Measurements from ENCODE around the gene PRR20G.

The PRR20G gene

DNA sequence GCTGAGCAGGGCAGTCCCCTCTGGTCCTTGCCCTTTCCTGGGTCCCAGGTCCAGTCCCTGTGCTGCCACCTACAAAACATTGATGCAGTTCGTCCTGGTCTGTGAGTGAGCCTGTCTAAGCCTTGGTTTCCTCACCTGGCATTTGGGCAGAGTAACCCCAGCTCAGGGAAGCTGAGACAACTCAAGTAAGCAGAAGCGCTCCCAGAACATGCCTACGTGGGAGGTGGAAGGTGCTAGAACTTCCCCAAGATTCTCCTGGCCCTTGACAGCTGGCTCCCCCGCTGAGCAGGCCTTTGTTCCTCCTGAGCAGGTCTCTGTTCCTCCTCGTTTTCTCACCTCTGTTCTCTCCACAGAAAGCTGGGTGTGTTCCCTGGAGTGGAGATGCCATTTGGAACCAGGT, 30.5 kb downstream of the PRR20G start:
- no peaks in the 10 kb centered on the region for H3K4me1 ChIP-seq (ENCODE audit: control insufficient read depth in 2 of 2, insufficient read depth in 2 of 2, low read length in 2 of 2)
- H3K27ac ChIP-seq (ENCODE audit: low read depth in 2 of 2, low read length in 2 of 2): no peak overlapping the region
- peaks cover 0 to under 1% of the 10 kb centered on the region in 2 donors for H3K27me3 ChIP-seq (ENCODE audit: control insufficient read depth in 2 of 2, insufficient read depth in 2 of 2, low read length in 2 of 2)
- H3K9me3 ChIP-seq (ENCODE audit: control insufficient read depth in 2 of 2, low read length in 2 of 2): no peaks in the 10 kb centered on the region
- H3K9ac ChIP-seq (ENCODE audit: low read depth in 1 of 2, low read length in 2 of 2): no peak overlapping the region
- no peaks in the 10 kb centered on the region for H3K36me3 ChIP-seq (ENCODE audit: control insufficient read depth in 2 of 2, insufficient read depth in 2 of 2, low read length in 2 of 2)
- no peak overlapping the region for H3K4me3 ChIP-seq (ENCODE audit: low read length in 2 of 2)

DNA sequence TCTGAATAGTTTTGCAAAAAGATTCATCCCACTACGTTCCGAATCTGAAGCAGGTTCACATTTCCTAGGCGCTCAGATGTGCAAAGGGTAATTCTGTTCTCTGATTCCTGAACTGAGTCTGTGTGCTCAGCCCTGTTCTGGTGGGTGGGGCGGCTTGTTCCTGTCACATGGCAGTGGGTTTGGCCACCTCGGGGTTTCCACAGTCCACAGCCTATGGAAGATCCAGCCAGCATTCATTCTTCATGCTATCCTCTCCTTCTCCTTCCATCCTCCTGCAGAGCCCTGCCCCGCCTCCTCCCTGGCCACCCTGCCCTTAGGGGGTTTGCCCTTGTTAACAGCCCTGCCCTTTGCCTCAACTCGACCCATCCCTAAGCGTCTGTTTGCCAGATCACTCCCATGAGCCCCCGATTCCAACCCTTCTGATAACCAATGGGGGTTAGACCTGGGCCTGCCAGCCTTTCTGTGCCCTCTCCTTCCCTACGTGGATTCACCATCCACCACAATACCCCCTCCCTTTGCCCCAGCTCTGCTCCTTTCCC, 31.0 kb downstream of the PRR20G start:
- Histone ChIP-seq H3K9me3 (ENCODE audit: control insufficient read depth in 2 of 2, low read length in 2 of 2) (no peaks in the 10 kb centered on the region), H3K27ac (ENCODE audit: low read depth in 2 of 2, low read length in 2 of 2) (no peak overlapping the region), H3K36me3 (ENCODE audit: control insufficient read depth in 2 of 2, insufficient read depth in 2 of 2, low read length in 2 of 2) (no peaks in the 10 kb centered on the region), H3K9ac (ENCODE audit: low read depth in 1 of 2, low read length in 2 of 2) (no peak overlapping the region), H3K4me3 (ENCODE audit: low read length in 2 of 2) (no peak overlapping the region), H3K4me1 (ENCODE audit: control insufficient read depth in 2 of 2, insufficient read depth in 2 of 2, low read length in 2 of 2) (no peaks in the 10 kb centered on the region), H3K27me3 (ENCODE audit: control insufficient read depth in 2 of 2, insufficient read depth in 2 of 2, low read length in 2 of 2) (peaks cover 0 to 4% of the 10 kb centered on the region in 2 donors)

DNA sequence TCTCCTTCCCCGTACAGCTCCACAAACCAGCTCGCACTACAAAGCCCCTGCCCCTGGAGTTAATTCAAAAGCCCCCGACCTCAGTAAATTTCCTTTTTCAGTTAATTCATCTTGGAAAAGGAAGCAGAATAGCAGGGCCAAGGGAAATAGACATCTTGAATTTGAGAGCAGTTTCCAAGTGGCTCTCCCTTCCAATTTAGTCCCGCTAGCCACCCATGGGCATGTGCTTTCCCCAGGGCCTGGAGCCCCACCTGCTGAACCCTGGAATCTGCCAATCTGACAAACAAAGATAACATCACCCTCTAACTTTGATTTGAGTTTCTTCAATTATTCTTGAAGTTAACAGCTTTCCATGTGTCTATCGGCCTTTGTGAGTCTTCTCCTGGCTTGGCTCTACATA, 31.7 kb downstream of the PRR20G start:
- Histone ChIP-seq H3K27ac (ENCODE audit: low read depth in 2 of 2, low read length in 2 of 2) (no peak overlapping the region), H3K4me3 (ENCODE audit: low read length in 2 of 2) (no peak overlapping the region), H3K27me3 (ENCODE audit: control insufficient read depth in 2 of 2, insufficient read depth in 2 of 2, low read length in 2 of 2) (peaks cover 0 to 4% of the 10 kb centered on the region in 2 donors), H3K9me3 (ENCODE audit: control insufficient read depth in 2 of 2, low read length in 2 of 2) (no peaks in the 10 kb centered on the region), H3K36me3 (ENCODE audit: control insufficient read depth in 2 of 2, insufficient read depth in 2 of 2, low read length in 2 of 2) (no peaks in the 10 kb centered on the region), H3K4me1 (ENCODE audit: control insufficient read depth in 2 of 2, insufficient read depth in 2 of 2, low read length in 2 of 2) (no peaks in the 10 kb centered on the region), H3K9ac (ENCODE audit: low read depth in 1 of 2, low read length in 2 of 2) (no peak overlapping the region)

DNA sequence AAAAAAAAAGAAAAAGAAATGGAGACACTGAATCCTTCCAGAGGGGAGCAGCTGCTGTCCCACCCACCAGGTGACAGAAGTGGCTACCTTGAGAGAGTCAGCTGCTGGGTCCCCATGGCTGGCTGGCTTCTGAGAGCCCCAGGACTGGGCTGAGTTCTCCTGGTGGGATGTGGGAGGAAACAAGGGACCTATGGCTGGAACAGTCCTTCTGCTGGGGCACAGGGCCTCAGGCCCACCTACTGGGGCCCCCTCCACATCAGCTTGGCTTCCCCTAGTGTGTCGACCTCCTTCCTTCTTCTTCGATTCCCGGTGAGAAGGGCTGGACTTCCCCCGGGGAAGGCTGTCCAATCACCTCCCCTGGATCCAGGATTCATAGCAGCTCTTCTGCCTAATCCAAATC, 32.3 kb downstream of the PRR20G start:
- Histone ChIP-seq H3K9me3 (ENCODE audit: control insufficient read depth in 2 of 2, low read length in 2 of 2) (no peaks in the 10 kb centered on the region), H3K4me1 (ENCODE audit: control insufficient read depth in 2 of 2, insufficient read depth in 2 of 2, low read length in 2 of 2) (no peaks in the 10 kb centered on the region), H3K4me3 (ENCODE audit: low read length in 2 of 2) (no peak overlapping the region)

DNA sequence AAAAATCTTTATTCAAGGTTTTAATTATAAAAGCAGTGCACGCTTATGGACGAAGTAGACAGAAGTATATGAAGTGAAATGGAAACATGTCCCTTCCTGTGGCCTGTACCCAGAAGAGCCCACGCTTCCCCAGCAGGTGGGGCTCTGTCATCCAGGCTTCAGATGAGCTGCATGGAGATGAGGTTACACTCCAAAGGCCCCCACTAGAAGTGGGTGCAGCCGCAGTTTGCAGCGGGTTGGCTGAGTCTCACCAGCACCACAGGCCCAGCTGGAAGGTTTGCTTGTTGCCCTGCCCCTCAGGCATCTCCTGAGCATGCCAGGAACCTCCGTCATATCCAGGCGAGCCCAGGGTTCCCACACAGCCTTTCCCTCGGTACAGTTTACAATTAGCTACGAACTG, 33.1 kb downstream of the PRR20G start:
- H3K27ac ChIP-seq (ENCODE audit: low read depth in 2 of 2, low read length in 2 of 2): no peak overlapping the region
- no peak overlapping the region for H3K4me3 ChIP-seq (ENCODE audit: low read length in 2 of 2)
- no peak overlapping the region for H3K9ac ChIP-seq (ENCODE audit: low read depth in 1 of 2, low read length in 2 of 2)
- H3K27me3 ChIP-seq (ENCODE audit: control insufficient read depth in 2 of 2, insufficient read depth in 2 of 2, low read length in 2 of 2): peaks cover 0 to 4% of the 10 kb centered on the region in 2 donors
- H3K9me3 ChIP-seq (ENCODE audit: control insufficient read depth in 2 of 2, low read length in 2 of 2): no peaks in the 10 kb centered on the region
- H3K36me3 ChIP-seq (ENCODE audit: control insufficient read depth in 2 of 2, insufficient read depth in 2 of 2, low read length in 2 of 2): no peaks in the 10 kb centered on the region
- no peaks in the 10 kb centered on the region for H3K4me1 ChIP-seq (ENCODE audit: control insufficient read depth in 2 of 2, insufficient read depth in 2 of 2, low read length in 2 of 2)

More for the DNA sequence above, 32.3 kb downstream of the PRR20G start:
- no peak overlapping the region for H3K9ac ChIP-seq (ENCODE audit: low read depth in 1 of 2, low read length in 2 of 2)
- peaks cover 0 to 4% of the 10 kb centered on the region in 2 donors for H3K27me3 ChIP-seq (ENCODE audit: control insufficient read depth in 2 of 2, insufficient read depth in 2 of 2, low read length in 2 of 2)
- no peak overlapping the region for H3K27ac ChIP-seq (ENCODE audit: low read depth in 2 of 2, low read length in 2 of 2)
- no peaks in the 10 kb centered on the region for H3K36me3 ChIP-seq (ENCODE audit: control insufficient read depth in 2 of 2, insufficient read depth in 2 of 2, low read length in 2 of 2)

DNA sequence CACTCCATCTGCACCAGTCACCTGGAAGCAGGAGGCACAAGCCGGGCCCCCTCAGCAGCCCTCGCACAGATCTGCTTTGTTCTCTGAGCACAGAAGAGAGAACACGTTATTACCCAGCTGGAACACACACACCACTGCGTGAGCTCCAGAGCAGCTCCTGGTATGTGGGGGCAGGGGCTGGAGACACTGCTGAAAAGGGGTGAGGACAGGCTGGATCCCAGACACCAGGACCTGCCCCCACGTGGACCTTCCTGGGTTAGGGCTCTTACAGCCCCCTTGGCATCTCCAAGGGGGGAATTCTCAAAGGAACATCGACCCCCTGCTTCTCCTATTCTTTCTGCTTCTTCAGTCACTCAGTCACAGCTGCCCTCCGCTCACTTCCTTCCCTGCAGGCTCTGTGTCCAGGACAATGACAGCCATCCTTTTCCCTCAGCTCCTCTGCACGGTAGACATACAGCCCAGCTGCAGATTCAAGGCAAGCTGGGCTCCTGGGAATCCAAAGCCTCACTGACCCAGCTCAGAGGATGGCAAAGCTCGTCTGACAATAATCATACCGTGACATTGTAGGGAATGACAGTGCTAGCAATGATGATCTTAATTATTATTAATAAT, 33.7 kb downstream of the PRR20G start:
- Histone ChIP-seq H3K4me3 (ENCODE audit: low read length in 2 of 2) (no peak overlapping the region), H3K27ac (ENCODE audit: low read depth in 2 of 2, low read length in 2 of 2) (no peak overlapping the region), H3K9me3 (ENCODE audit: control insufficient read depth in 2 of 2, low read length in 2 of 2) (no peaks in the 10 kb centered on the region), H3K9ac (ENCODE audit: low read depth in 1 of 2, low read length in 2 of 2) (no peak overlapping the region), H3K27me3 (ENCODE audit: control insufficient read depth in 2 of 2, insufficient read depth in 2 of 2, low read length in 2 of 2) (peaks cover 0 to 4% of the 10 kb centered on the region in 2 donors), H3K36me3 (ENCODE audit: control insufficient read depth in 2 of 2, insufficient read depth in 2 of 2, low read length in 2 of 2) (no peaks in the 10 kb centered on the region), H3K4me1 (ENCODE audit: control insufficient read depth in 2 of 2, insufficient read depth in 2 of 2, low read length in 2 of 2) (no peaks in the 10 kb centered on the region)

DNA sequence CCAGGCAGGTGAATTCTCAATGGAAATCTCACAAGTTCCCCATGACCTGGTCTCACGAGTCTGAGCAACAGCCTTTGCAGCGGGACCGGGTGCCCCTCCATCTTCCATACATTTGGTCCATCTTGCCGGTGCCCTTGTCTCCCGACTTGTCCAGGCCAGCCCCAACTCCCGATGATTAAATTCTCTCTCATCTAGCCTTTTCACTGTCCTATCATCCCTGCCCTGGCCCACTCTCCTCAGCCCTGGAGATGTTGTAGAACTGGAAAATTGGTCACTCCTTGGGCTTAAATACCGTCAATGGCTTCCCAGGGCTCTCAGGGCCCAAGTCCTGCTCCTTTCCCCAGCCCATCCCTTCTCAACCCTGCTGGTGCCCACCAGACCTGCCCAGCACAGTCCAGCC, 34.4 kb downstream of the PRR20G start:
- peaks cover 0 to 2% of the 10 kb centered on the region in 2 donors for H3K9me3 ChIP-seq (ENCODE audit: control insufficient read depth in 2 of 2, low read length in 2 of 2)
- no peak overlapping the region for H3K9ac ChIP-seq (ENCODE audit: low read depth in 1 of 2, low read length in 2 of 2)
- H3K4me3 ChIP-seq (ENCODE audit: low read length in 2 of 2): no peak overlapping the region
- no peaks in the 10 kb centered on the region for H3K4me1 ChIP-seq (ENCODE audit: control insufficient read depth in 2 of 2, insufficient read depth in 2 of 2, low read length in 2 of 2)
- H3K27me3 ChIP-seq (ENCODE audit: control insufficient read depth in 2 of 2, insufficient read depth in 2 of 2, low read length in 2 of 2): peaks cover 0 to 4% of the 10 kb centered on the region in 2 donors
- H3K27ac ChIP-seq (ENCODE audit: low read depth in 2 of 2, low read length in 2 of 2): no peak overlapping the region
- H3K36me3 ChIP-seq (ENCODE audit: control insufficient read depth in 2 of 2, insufficient read depth in 2 of 2, low read length in 2 of 2): no peaks in the 10 kb centered on the region

- Histone ChIP-seq H3K4me1 (ENCODE audit: control insufficient read depth in 2 of 2, insufficient read depth in 2 of 2, low read length in 2 of 2) (no peaks in the 10 kb centered on the region), H3K27me3 (ENCODE audit: control insufficient read depth in 2 of 2, insufficient read depth in 2 of 2, low read length in 2 of 2) (peaks cover 0 to 4% of the 10 kb centered on the region in 2 donors), H3K36me3 (ENCODE audit: control insufficient read depth in 2 of 2, insufficient read depth in 2 of 2, low read length in 2 of 2) (no peaks in the 10 kb centered on the region), H3K9ac (ENCODE audit: low read depth in 1 of 2, low read length in 2 of 2) (no peak overlapping the region), H3K27ac (ENCODE audit: low read depth in 2 of 2, low read length in 2 of 2) (no peak overlapping the region), H3K4me3 (ENCODE audit: low read length in 2 of 2) (no peak overlapping the region), H3K9me3 (ENCODE audit: control insufficient read depth in 2 of 2, low read length in 2 of 2) (peaks cover 0 to 2% of the 10 kb centered on the region in 2 donors)
Measured at GRCh38 chr3:127252446-127252845, 35.4 kb downstream of the PRR20G start.

DNA sequence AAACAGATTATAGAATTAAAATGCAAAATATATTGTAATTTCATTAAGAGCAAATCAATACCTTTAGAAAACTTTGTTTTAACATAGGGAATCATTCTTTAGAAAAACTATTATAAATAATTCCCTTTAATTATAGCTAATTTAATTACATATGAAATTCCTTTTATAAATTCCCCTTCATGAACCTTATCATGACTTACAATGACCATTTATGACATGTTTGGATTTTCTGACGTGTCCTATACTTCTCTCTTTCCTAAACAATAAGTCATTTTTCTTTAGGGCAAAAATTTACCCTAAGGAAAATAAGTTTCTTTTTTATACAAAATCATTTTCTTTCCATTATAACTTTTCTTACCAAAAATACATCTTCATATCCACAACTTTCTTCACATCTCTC, 37.8 kb downstream of the PRR20G start:
- Histone ChIP-seq H3K9me3 (ENCODE audit: control insufficient read depth in 2 of 2, low read length in 2 of 2) (peaks cover 0 to 2% of the 10 kb centered on the region in 2 donors), H3K4me3 (ENCODE audit: low read length in 2 of 2) (no peak overlapping the region), H3K4me1 (ENCODE audit: control insufficient read depth in 2 of 2, insufficient read depth in 2 of 2, low read length in 2 of 2) (no peaks in the 10 kb centered on the region), H3K27ac (ENCODE audit: low read depth in 2 of 2, low read length in 2 of 2) (no peak overlapping the region), H3K27me3 (ENCODE audit: control insufficient read depth in 2 of 2, insufficient read depth in 2 of 2, low read length in 2 of 2) (peaks cover 0 to 4% of the 10 kb centered on the region in 2 donors), H3K9ac (ENCODE audit: low read depth in 1 of 2, low read length in 2 of 2) (no peak overlapping the region), H3K36me3 (ENCODE audit: control insufficient read depth in 2 of 2, insufficient read depth in 2 of 2, low read length in 2 of 2) (no peaks in the 10 kb centered on the region)

DNA sequence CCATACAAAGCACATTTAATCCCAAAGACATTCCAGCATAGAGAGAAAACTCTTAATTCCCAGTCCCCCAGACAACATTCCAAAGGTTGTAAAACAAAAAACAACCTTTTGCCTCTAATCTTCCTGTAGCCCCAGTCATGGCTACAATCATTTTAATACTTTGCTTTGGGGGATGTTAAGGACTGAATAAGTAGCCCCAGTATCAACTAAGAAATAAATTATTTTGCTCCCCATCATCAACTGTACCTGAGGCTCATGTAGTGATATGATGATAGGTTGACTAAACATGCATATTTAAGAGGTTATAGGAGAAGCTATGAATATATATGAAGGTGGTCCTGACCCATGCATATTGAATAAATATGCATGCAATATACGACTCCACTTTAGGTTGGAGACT, 40.6 kb downstream of the PRR20G start:
- H3K4me1 ChIP-seq (ENCODE audit: control insufficient read depth in 2 of 2, insufficient read depth in 2 of 2, low read length in 2 of 2): no peaks in the 10 kb centered on the region

More for the DNA sequence above, 40.6 kb downstream of the PRR20G start:
- peaks cover 0 to 2% of the 10 kb centered on the region in 2 donors for H3K9me3 ChIP-seq (ENCODE audit: control insufficient read depth in 2 of 2, low read length in 2 of 2)
- H3K9ac ChIP-seq (ENCODE audit: low read depth in 1 of 2, low read length in 2 of 2): no peak overlapping the region
- H3K27me3 ChIP-seq (ENCODE audit: control insufficient read depth in 2 of 2, insufficient read depth in 2 of 2, low read length in 2 of 2): peaks cover 0 to 4% of the 10 kb centered on the region in 2 donors
- H3K27ac ChIP-seq (ENCODE audit: low read depth in 2 of 2, low read length in 2 of 2): no peak overlapping the region
- H3K4me3 ChIP-seq (ENCODE audit: low read length in 2 of 2): no peak overlapping the region
- no peaks in the 10 kb centered on the region for H3K36me3 ChIP-seq (ENCODE audit: control insufficient read depth in 2 of 2, insufficient read depth in 2 of 2, low read length in 2 of 2)
